CD14-positive monocyte (primary cell): ENCODE results near the gene RNF5. TPM values are rescaled to one million over a fixed set of nuclear protein-coding genes. Genes with fewer than 3 reads are reported as not detected.

Source experiments
- DNase-seq, 3 donors: peaks; one replicate each; pipeline ENCODE4 v3.0.0-alpha.2; 2011 to 2022
- H2AFZ ChIP-seq: 2 replicates; pipeline ENCODE4 v1.6.0; 2012; ENCODE audit warnings: mild to moderate bottlenecking, low read depth, low read length, inconsistent platforms; ENCODE audit not compliant: insufficient read depth, poor library complexity, severe bottlenecking
- H3K27ac ChIP-seq, 2 donors: 1 replicate in 1 of 2; 2 replicates in 1 of 2; pipeline ENCODE4 v1.5.1; 2012 to 2013; ENCODE audit warnings: low read length in 2 of 2, control low read depth in 1 of 2, inconsistent platforms in 1 of 2, low read depth in 1 of 2, mild to moderate bottlenecking in 1 of 2
- H3K27me3 ChIP-seq, 2 donors: one replicate each; pipeline versions ENCODE4 v1.6.0 to v1.6.1; 2011 to 2013; ENCODE audit warnings: low read length in 2 of 2; ENCODE audit not compliant: control insufficient read depth in 2 of 2, insufficient read depth in 2 of 2
- H3K36me3 ChIP-seq, 2 donors: replicated peaks in 1 of 2; 1 replicate in 1 of 2; 2 replicates in 1 of 2; pipeline versions ENCODE4 v1.5.1 to v1.6.1; 2012 to 2013; ENCODE audit warnings: low read length in 2 of 2, control low read depth in 1 of 2, inconsistent platforms in 1 of 2, mild to moderate bottlenecking in 1 of 2; ENCODE audit not compliant: insufficient read depth in 2 of 2, control insufficient read depth in 1 of 2
- H3K4me1 ChIP-seq, 2 donors: 1 replicate in 1 of 2; 2 replicates in 1 of 2; pipeline versions ENCODE4 v1.5.1 to v1.6.1; 2012 to 2013; ENCODE audit warnings: low read length in 2 of 2, control low read depth in 1 of 2, inconsistent platforms in 1 of 2, mild to moderate bottlenecking in 1 of 2, moderate library complexity in 1 of 2; ENCODE audit not compliant: insufficient read depth in 2 of 2, control insufficient read depth in 1 of 2
- H3K4me2 ChIP-seq: replicated peaks from 2 replicates; pipeline ENCODE3; 2012; ENCODE audit warnings: low read length, moderate library complexity, mild to moderate bottlenecking; ENCODE audit not compliant: poor library complexity, severe bottlenecking; ENCODE audit errors: extremely low read depth
- H3K4me3 ChIP-seq, 3 experiments: fragments of 200-600 bp in 1 of 3; sonication (generic) in 1 of 3; replicated peaks in 1 of 3; 1 replicate in 2 of 3; 2 replicates in 1 of 3; pipeline ENCODE4 v1.5.1; 2011 to 2013; ENCODE audit warnings: low read length in 3 of 3, mild to moderate bottlenecking in 3 of 3, control low read depth in 2 of 3, low read depth in 2 of 3, inconsistent platforms in 1 of 3, moderate library complexity in 1 of 3
- H3K79me2 ChIP-seq: 2 replicates; pipeline ENCODE4 v1.6.0; 2012; ENCODE audit warnings: mild to moderate bottlenecking, control low read depth, inconsistent platforms, low read length, moderate library complexity; ENCODE audit not compliant: insufficient read depth
- H3K9ac ChIP-seq: 2 replicates; pipeline ENCODE4 v1.6.0; 2017; ENCODE audit warnings: low read length, mild to moderate bottlenecking; ENCODE audit not compliant: insufficient read depth, poor library complexity, severe bottlenecking
- H3K9me3 ChIP-seq, 2 donors: replicated peaks in 1 of 2; 1 replicate in 1 of 2; 2 replicates in 1 of 2; pipeline versions ENCODE4 v1.5.1 to v1.6.1; 2012 to 2013; ENCODE audit warnings: low read length in 2 of 2, control low read depth in 1 of 2; ENCODE audit not compliant: control insufficient read depth in 1 of 2, insufficient read depth in 1 of 2
- H4K20me1 ChIP-seq: 2 replicates; pipeline ENCODE4 v1.6.0; 2012; ENCODE audit warnings: mild to moderate bottlenecking, low read length, control low read depth, moderate library complexity; ENCODE audit not compliant: insufficient read depth
- H3K27ac Mint-ChIP-seq, 7 donors: one replicate each; pipeline ENCODE4 v1.8.0; 2020; ENCODE audit warnings: mild to moderate bottlenecking in 7 of 7, mixed read lengths in 7 of 7, moderate library complexity in 6 of 7, inconsistent platforms in 2 of 7
- H3K27me3 Mint-ChIP-seq, 3 donors: one replicate each; pipeline ENCODE4 v1.8.0; 2021 to 2022; ENCODE audit warnings: low read depth in 3 of 3, mild to moderate bottlenecking in 3 of 3, mixed read lengths in 3 of 3, moderate library complexity in 3 of 3, inconsistent platforms in 1 of 3
- H3K36me3 Mint-ChIP-seq, 2 donors: one replicate each; pipeline ENCODE4 v1.8.0; 2020; ENCODE audit warnings: mixed read lengths in 2 of 2, inconsistent platforms in 1 of 2, mild to moderate bottlenecking in 1 of 2
- H3K4me1 Mint-ChIP-seq: one replicate; pipeline ENCODE4 v1.8.0; 2020; ENCODE audit warnings: mild to moderate bottlenecking, mixed read lengths
- H3K4me3 Mint-ChIP-seq, 2 donors: one replicate each; pipeline ENCODE4 v1.8.0; 2020; ENCODE audit warnings: mild to moderate bottlenecking in 2 of 2, mixed read lengths in 2 of 2, moderate library complexity in 1 of 2
- H3K9me3 Mint-ChIP-seq, 7 donors: one replicate each; pipeline ENCODE4 v1.8.0; 2020 to 2022; ENCODE audit warnings: mixed read lengths in 7 of 7, mild to moderate bottlenecking in 6 of 7, moderate library complexity in 6 of 7, inconsistent platforms in 2 of 7
- CTCF ChIP-seq: fragments of 200-600 bp; IDR thresholded peaks from one replicate; pipeline ENCODE4 v1.8.0; 2022; ENCODE audit warnings: antibody characterized with exemption, mild to moderate bottlenecking
- WGBS: methylation state at CpG from one replicate; pipeline ENCODE4 v1.1.5; 2013; ENCODE audit warnings: missing lambda C conversion rate; ENCODE audit not compliant: insufficient coverage; 5-methylcytosine and 5-hydroxymethylcytosine counted together
- intact Hi-C, 2 donors: fragments of 100-400 bp; cut with micrococcal nuclease; formaldehyde crosslinking; loops; one replicate each; pipeline versions ENCODE4 v1.15.0 to v1.15.1; 2023
- polyA plus RNA-seq, 3 donors: library from polyadenylated mRNA; depleted of rRNA in 1 of 3; unstranded in 2 of 3; stranded (reverse) in 1 of 3; fragments of 300-500 nt in 2 of 3; fragments of >200 nt in 1 of 3; fragmentation: Illumina TruSeq in 2 of 3; gene quantifications; 1 replicate in 2 of 3; 2 replicates in 1 of 3; pipeline ENCODE4 v1.2.3, GENCODE V29; 2012 to 2021

The RNF5 gene
- polyA plus RNA-seq, 3 donors, result 62.2 to 108 (median 83.5) TPM

GRCh38 chr6:32154514-32155161 lies 23.6 kb upstream of the RNF5 start:
- Mint-ChIP-seq H3K4me3 (peak overlapping the region; percentile 97 to 100), H3K27ac (peak overlapping the region in 2 of 7 donors; percentile 10 to 90), H3K36me3 (peaks cover 0 to 15% of the 10 kb centered on the region in 2 donors), H3K27me3 (peaks cover 39 to 55% (median 48%) of the 10 kb centered on the region in 3 donors), H3K4me1 (peaks cover 25% of the 10 kb centered on the region), H3K9me3 (peaks cover 0 to 19% (median 4%) of the 10 kb centered on the region in 7 donors)
- 4% methylated on average over 29 of the region's 34 CpGs for WGBS
- Histone ChIP-seq H4K20me1 (no peaks in the 10 kb centered on the region), H3K4me3 (peak overlapping the region; percentile 51 to 84 (median 56)), H3K79me2 (no peaks in the 10 kb centered on the region), H3K27ac (no peak overlapping the region), H3K9me3 (peaks cover 0 to 9% of the 10 kb centered on the region in 2 donors), H3K27me3 (peaks cover 24 to 43% of the 10 kb centered on the region in 2 donors), H3K9ac (peak overlapping the region; percentile 48), H3K4me2 (peak overlapping the region; percentile 100), H3K36me3 (no peaks in the 10 kb centered on the region), H2AFZ (peak overlapping the region; percentile 97), H3K4me1 (peaks cover 19 to 21% of the 10 kb centered on the region in 2 donors)
- intact Hi-C loops, result loop anchor here in 1 of 2 donors (2.0 kb wide), 1 partner anchor 20 kb away; no protein-coding TSS in a partner anchor
- DNase-seq, result peak; percentile 23 to 42 (median 30)
- TF ChIP-seq CTCF, result peak; percentile 38

GRCh38 chr6:32156891-32157290 lies 21.3 kb upstream of the RNF5 start:
- Mint-ChIP-seq H3K27ac (no peak overlapping the region), H3K36me3 (peaks cover 0 to 7% of the 10 kb centered on the region in 2 donors), H3K27me3 (peaks cover 21 to 34% (median 30%) of the 10 kb centered on the region in 3 donors), H3K9me3 (peaks cover 0 to 9% (median 0%) of the 10 kb centered on the region in 7 donors), H3K4me1 (peaks cover 23% of the 10 kb centered on the region), H3K4me3 (no peak overlapping the region)
- intact Hi-C loops, result no loop called here
- Histone ChIP-seq H3K9ac (no peak overlapping the region), H3K27me3 (peaks cover 8 to 23% of the 10 kb centered on the region in 2 donors), H4K20me1 (no peaks in the 10 kb centered on the region), H3K4me3 (no peak overlapping the region), H2AFZ (no peak overlapping the region), H3K36me3 (no peaks in the 10 kb centered on the region), H3K9me3 (no peaks in the 10 kb centered on the region), H3K79me2 (no peaks in the 10 kb centered on the region), H3K27ac (no peak overlapping the region), H3K4me1 (peaks cover 19 to 21% of the 10 kb centered on the region in 2 donors), H3K4me2 (no peak overlapping the region)
- DNase-seq, result no peak
- 100% methylated on average over 3 of the region's 9 CpGs for WGBS
- no peak for TF ChIP-seq CTCF
